Activated B cell treated with CpG ODN at 0.5 μM for 24 hours (primary cell): ENCODE results near the gene STYXL1. TPM values are rescaled to one million over a fixed set of nuclear protein-coding genes. Genes with fewer than 3 reads are reported as not detected.
"Not testable (repeated sequence)": the region's sequence is repeated elsewhere in the genome, so short reads cannot be mapped to it uniquely, and the experiment has no call there.

Experiments used
- ATAC-seq: fragments of 200-7000 bp; cut with Tn5 transposase; one replicate; pipeline ENCODE4 v1.10.0; 2021; ENCODE audit warnings: low read depth, mild to moderate bottlenecking, moderate library complexity
- CTCF ChIA-PET: fragments of 350-600 bp; sonication (Branson Sonifier 250); formaldehyde crosslinking; loops from one replicate; lab custom pipeline; 2021; ENCODE audit warnings: antibody characterized with exemption; lab: Charles Lee
- POLR2A ChIA-PET: fragments of 350-600 bp; sonication (Branson Sonifier 250); formaldehyde crosslinking; loops from one replicate; lab custom pipeline; 2021; ENCODE audit warnings: antibody characterized with exemption; lab: Charles Lee
- DNase-seq: peaks from one replicate; pipeline ENCODE4 v3.0.0; 2022
- H3K27ac Mint-ChIP-seq: one replicate; pipeline ENCODE4 v1.8.0; 2020; ENCODE audit warnings: mixed read lengths
- H3K27me3 Mint-ChIP-seq: one replicate; pipeline ENCODE4 v1.8.0; 2021; ENCODE audit warnings: mixed read lengths
- H3K36me3 Mint-ChIP-seq: one replicate; pipeline ENCODE4 v1.8.0; 2021; ENCODE audit warnings: low read depth, mixed read lengths
- H3K4me1 Mint-ChIP-seq: one replicate; pipeline ENCODE4 v1.8.0; 2021; ENCODE audit warnings: mixed read lengths
- H3K4me3 Mint-ChIP-seq: one replicate; pipeline ENCODE4 v1.8.0; 2020; ENCODE audit warnings: mild to moderate bottlenecking, mixed read lengths
- H3K9me3 Mint-ChIP-seq: one replicate; pipeline ENCODE4 v1.8.0; 2020; ENCODE audit warnings: mixed read lengths
- intact Hi-C: fragments of 100-400 bp; cut with micrococcal nuclease; formaldehyde crosslinking; loops from one replicate; pipeline ENCODE4 v1.15.1; 2024
- total RNA-seq: library from RNA; stranded (reverse); gene quantifications from 2 replicates; pipeline ENCODE4 v1.2.3, GENCODE V29; 2022
- TF ChIP-seq, protein P1 (sequence below): fragments of 200-600 bp; IDR thresholded peaks from one replicate; pipeline ENCODE4 v1.8.0; 2022; ENCODE audit warnings: antibody characterized with exemption, mild to moderate bottlenecking

The STYXL1 gene
- total RNA-seq, 1 donor from 2014 or later = 23.1 TPM

DNA sequence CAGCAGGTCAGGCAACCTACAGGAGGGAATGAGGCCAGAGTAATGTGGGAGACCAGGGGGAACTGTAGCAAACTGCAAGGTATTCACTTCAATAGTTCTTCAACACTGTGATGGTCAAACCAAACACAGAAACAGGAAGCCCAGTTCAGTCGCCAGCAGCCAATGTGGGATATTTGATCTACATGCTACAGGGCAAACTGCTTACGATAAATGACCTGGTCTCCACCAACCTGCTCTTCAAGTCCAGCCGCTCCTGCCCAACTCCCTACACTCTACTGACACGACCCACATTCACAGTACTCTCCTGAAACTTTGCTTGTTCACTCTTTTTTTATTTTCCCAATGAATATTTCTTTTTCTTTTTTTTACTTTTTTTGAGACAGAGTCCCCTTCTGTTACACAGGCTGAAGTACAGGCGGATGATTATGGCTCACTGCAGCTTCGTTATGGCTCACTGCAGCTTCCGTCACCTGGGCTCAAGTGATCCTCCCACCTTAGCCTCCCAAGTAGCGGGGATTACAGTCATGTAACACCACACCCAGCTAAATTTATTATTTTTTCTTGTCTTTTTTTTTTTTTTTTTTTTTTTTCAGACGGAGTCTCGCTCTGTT lies 42.2 kb upstream of the STYXL1 start:
- intact Hi-C loops = no loop called here
- no peak for ATAC-seq
- ChIA-PET CTCF (no interaction called here), POLR2A (no interaction called here)
- TF ChIP-seq, protein P1, sequence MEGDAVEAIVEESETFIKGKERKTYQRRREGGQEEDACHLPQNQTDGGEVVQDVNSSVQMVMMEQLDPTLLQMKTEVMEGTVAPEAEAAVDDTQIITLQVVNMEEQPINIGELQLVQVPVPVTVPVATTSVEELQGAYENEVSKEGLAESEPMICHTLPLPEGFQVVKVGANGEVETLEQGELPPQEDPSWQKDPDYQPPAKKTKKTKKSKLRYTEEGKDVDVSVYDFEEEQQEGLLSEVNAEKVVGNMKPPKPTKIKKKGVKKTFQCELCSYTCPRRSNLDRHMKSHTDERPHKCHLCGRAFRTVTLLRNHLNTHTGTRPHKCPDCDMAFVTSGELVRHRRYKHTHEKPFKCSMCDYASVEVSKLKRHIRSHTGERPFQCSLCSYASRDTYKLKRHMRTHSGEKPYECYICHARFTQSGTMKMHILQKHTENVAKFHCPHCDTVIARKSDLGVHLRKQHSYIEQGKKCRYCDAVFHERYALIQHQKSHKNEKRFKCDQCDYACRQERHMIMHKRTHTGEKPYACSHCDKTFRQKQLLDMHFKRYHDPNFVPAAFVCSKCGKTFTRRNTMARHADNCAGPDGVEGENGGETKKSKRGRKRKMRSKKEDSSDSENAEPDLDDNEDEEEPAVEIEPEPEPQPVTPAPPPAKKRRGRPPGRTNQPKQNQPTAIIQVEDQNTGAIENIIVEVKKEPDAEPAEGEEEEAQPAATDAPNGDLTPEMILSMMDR = no peak
- H3K4me3 Mint-ChIP-seq = no peak overlapping the region
- H3K27ac Mint-ChIP-seq = no peak overlapping the region
- DNase-seq = no peak
- H3K9me3 Mint-ChIP-seq = peaks cover 3% of the 10 kb centered on the region
- H3K4me1 Mint-ChIP-seq = no peaks in the 10 kb centered on the region
- peaks cover 14% of the 10 kb centered on the region for H3K27me3 Mint-ChIP-seq
- no peaks in the 10 kb centered on the region for H3K36me3 Mint-ChIP-seq

DNA sequence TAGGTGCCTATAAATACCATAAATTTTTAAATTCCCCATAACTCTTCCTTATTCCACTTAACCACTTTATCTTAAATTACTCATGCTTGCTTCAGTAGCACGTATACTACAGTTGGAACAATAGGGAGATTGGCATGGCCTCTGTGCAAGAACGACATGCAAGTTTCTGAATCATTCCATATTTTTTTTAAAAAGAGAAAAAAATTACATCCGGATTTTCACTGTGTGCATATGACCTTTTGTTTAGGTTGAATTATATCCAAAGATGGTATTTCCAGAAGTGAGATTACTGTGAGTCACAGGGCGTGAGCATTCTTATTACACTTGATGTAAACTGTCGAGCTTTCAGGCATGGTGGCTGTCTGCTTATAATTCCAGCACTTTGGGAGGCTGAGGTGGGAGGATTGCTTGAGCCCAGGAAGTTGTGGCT lies 39.6 kb upstream of the STYXL1 start:
- H3K27ac Mint-ChIP-seq, H3K4me1 Mint-ChIP-seq, CTCF ChIA-PET, POLR2A ChIA-PET, ATAC-seq, H3K4me3 Mint-ChIP-seq, DNase-seq, H3K36me3 Mint-ChIP-seq, H3K9me3 Mint-ChIP-seq, intact Hi-C loops: not testable (repeated sequence)
- H3K27me3 Mint-ChIP-seq = peaks cover 19% of the 10 kb centered on the region

DNA sequence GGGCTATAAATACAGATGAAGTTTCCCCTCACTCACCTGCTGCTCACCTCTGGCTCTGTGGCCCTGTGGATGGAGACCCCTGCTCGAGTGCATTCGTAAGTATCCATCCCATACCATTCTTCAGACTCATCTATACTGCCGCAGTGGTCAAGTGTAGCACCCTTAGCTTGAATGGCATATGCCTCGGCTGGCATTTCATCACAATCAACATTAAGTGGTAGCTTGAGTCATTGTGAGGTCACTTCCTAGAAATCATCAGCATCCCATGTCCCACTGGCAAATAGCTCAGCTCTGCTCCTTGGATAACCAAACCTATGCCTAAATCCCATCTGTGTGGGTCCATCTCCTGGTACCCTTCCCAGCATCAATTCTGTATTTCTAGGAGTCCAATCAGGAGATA lies 38.3 kb upstream of the STYXL1 start:
- CTCF ChIA-PET = no interaction called here
- TF ChIP-seq, protein P1 = no peak
- Mint-ChIP-seq H3K27me3 (peaks cover 20% of the 10 kb centered on the region), H3K4me1 (no peaks in the 10 kb centered on the region), H3K4me3 (no peak overlapping the region), H3K9me3 (no peaks in the 10 kb centered on the region), H3K27ac (no peak overlapping the region), H3K36me3 (no peaks in the 10 kb centered on the region)
- POLR2A ChIA-PET = no interaction called here
- no peak for DNase-seq
- intact Hi-C loops = no loop called here
- no peak for ATAC-seq

DNA sequence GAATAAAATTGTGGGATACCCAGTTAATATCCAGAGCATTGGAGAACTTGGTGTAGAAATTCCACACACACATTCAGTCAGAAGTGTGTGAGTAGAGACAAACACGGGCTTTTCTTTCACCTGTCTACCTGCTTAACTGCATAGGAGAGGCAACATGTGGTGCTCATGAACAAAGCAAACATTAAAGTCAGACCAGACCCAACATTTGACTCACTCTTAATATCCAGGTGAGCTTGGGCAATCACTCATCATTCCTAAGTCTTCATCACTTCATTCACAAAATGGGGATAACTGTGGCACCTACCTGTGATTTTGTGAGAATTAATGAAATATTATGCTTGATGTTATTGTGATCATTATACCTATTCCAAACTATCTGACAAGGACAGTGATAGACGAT lies 36.3 kb upstream of the STYXL1 start:
- H3K27me3 Mint-ChIP-seq = peaks cover 23% of the 10 kb centered on the region
- intact Hi-C loops, H3K27ac Mint-ChIP-seq, DNase-seq, ATAC-seq, CTCF ChIA-PET, H3K4me1 Mint-ChIP-seq, H3K36me3 Mint-ChIP-seq, H3K4me3 Mint-ChIP-seq, POLR2A ChIA-PET, H3K9me3 Mint-ChIP-seq: not testable (repeated sequence)

DNA sequence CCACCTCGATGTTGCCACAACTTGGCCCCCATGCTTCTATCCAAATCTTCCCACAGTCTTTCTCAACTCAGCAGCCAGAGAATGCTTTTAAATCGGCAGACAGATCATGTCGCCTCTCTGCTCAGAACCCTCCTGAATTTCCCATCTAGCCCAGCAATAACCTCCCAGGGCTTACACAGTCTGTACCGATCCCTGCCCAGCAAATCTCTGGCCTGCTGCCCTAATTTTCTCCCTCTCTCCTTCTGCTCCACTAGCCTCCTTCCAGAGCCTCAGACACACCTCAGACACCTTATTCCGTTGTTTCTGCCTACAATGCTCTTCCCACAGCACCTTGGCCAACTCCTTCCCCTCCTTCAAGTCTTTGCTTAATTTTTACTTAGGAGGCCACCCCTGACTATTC lies 32.4 kb upstream of the STYXL1 start:
- Mint-ChIP-seq H3K9me3 (peaks cover 4% of the 10 kb centered on the region), H3K27ac (no peak overlapping the region), H3K4me1 (peaks cover 3% of the 10 kb centered on the region), H3K4me3 (no peak overlapping the region), H3K36me3 (no peaks in the 10 kb centered on the region), H3K27me3 (peaks cover 13% of the 10 kb centered on the region)
- TF ChIP-seq, protein P1 = no peak
- intact Hi-C loops = no loop called here
- no peak for ATAC-seq
- POLR2A ChIA-PET = interaction anchor here (0.7 kb wide), 1 partner anchor 284 kb away, joined by 7 read pairs; no protein-coding TSS in a partner anchor
- no peak for DNase-seq
- CTCF ChIA-PET = no interaction called here

DNA sequence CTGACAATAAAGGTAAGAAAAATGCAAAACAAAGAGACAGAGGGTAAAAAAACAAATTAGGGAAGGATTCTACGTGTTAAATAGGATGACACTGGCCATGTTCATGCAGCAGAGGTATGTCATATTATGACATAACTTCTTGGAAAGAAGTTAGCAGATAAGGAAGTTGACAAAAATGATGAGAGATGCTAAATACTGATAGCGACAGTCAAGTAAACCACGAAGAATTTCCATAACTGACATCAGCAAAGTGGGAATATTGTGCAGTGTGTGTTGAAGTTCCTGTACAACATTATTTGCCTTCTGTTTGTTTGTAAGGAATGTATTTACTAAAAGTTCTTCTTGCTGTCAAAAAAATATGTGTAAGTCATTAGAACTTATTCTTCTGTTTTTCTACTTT lies 29.6 kb upstream of the STYXL1 start:
- peaks cover 3% of the 10 kb centered on the region for H3K4me1 Mint-ChIP-seq
- ChIA-PET POLR2A (no interaction called here), CTCF (no interaction called here)
- ATAC-seq = no peak
- TF ChIP-seq, protein P1 = no peak
- H3K4me3 Mint-ChIP-seq = no peak overlapping the region
- H3K27me3 Mint-ChIP-seq = peaks cover 8% of the 10 kb centered on the region
- H3K27ac Mint-ChIP-seq = no peak overlapping the region
- peaks cover 8% of the 10 kb centered on the region for H3K9me3 Mint-ChIP-seq
- intact Hi-C loops = no loop called here
- no peak for DNase-seq
- H3K36me3 Mint-ChIP-seq = no peaks in the 10 kb centered on the region
